WERI-Rb-1 (cell line): ENCODE results near the gene CDC42BPB.

ENCODE experiments used
- DNase-seq: peaks from one replicate; pipeline ENCODE4 v3.0.0-alpha.2; 2020
- H3K27ac ChIP-seq: fragments of 250-450 bp; sonication (Bioruptor Pico); 2 replicates; pipeline ENCODE4 v1.5.1; 2020; ENCODE audit warnings: mild to moderate bottlenecking, moderate library complexity
- H3K27me3 ChIP-seq: fragments of 250-450 bp; sonication (Bioruptor Pico); 2 replicates; pipeline ENCODE4 v1.5.1; 2021; ENCODE audit warnings: mild to moderate bottlenecking, low read depth, moderate library complexity; ENCODE audit not compliant: insufficient read depth, severe bottlenecking
- H3K36me3 ChIP-seq: fragments of 250-450 bp; sonication (Bioruptor Pico); 2 replicates; pipeline ENCODE4 v1.5.1; 2020; ENCODE audit warnings: mild to moderate bottlenecking, moderate library complexity
- H3K4me3 ChIP-seq: 2 replicates; pipeline ENCODE4 v1.5.1; 2011; ENCODE audit warnings: low read depth, mild to moderate bottlenecking, control low read depth, low read length
- H3K9me3 ChIP-seq: fragments of 250-450 bp; sonication (Bioruptor Pico); 2 replicates; pipeline ENCODE4 v1.5.1; 2021; ENCODE audit warnings: mild to moderate bottlenecking, moderate library complexity; ENCODE audit not compliant: severe bottlenecking
- CTCF ChIP-seq: IDR thresholded peaks from 2 replicates; pipeline ENCODE4 v1.5.1; 2011; ENCODE audit warnings: low read depth, mild to moderate bottlenecking, control low read depth, inconsistent platforms, low read length

Gene CDC42BPB

GRCh38 chr14:103030741-103031565, 26.4 kb downstream of the CDC42BPB start:
- H3K27me3 ChIP-seq: no peaks in the 10 kb centered on the region
- no peak for TF ChIP-seq CTCF
- no peak overlapping the region for H3K4me3 ChIP-seq
- peaks cover 2% of the 10 kb centered on the region for H3K9me3 ChIP-seq
- no peaks in the 10 kb centered on the region; the same call in 1 of the 2 replicates for H3K36me3 ChIP-seq
- H3K27ac ChIP-seq: no peak overlapping the region
- DNase-seq: no peak

GRCh38 chr14:103029936-103030335, 27.4 kb downstream of the CDC42BPB start:
- no peak for TF ChIP-seq CTCF
- no peak overlapping the region for H3K4me3 ChIP-seq
- H3K9me3 ChIP-seq: peaks cover 5% of the 10 kb centered on the region
- H3K27me3 ChIP-seq: no peaks in the 10 kb centered on the region
- DNase-seq: no peak
- H3K36me3 ChIP-seq: no peaks in the 10 kb centered on the region; the same call in 1 of the 2 replicates
- H3K27ac ChIP-seq: no peak overlapping the region

- TF ChIP-seq CTCF: no peak
- DNase-seq: no peak
- no peaks in the 10 kb centered on the region for H3K27me3 ChIP-seq
- H3K36me3 ChIP-seq: no peaks in the 10 kb centered on the region; the same call in 1 of the 2 replicates
- H3K4me3 ChIP-seq: no peak overlapping the region
- peaks cover 5% of the 10 kb centered on the region for H3K9me3 ChIP-seq
- no peak overlapping the region for H3K27ac ChIP-seq
Measured at GRCh38 chr14:103028772-103029171, 28.6 kb downstream of the CDC42BPB start.

GRCh38 chr14:103028161-103028767, 29.1 kb downstream of the CDC42BPB start:
- Histone ChIP-seq H3K36me3 (no peaks in the 10 kb centered on the region; the same call in 1 of the 2 replicates), H3K27me3 (no peaks in the 10 kb centered on the region), H3K4me3 (no peak overlapping the region), H3K27ac (no peak overlapping the region), H3K9me3 (peaks cover 5% of the 10 kb centered on the region)
- no peak for DNase-seq
- no peak for TF ChIP-seq CTCF

GRCh38 chr14:103027451-103027850, 29.9 kb downstream of the CDC42BPB start:
- Histone ChIP-seq H3K27me3 (no peaks in the 10 kb centered on the region), H3K36me3 (no peaks in the 10 kb centered on the region; the same call in 1 of the 2 replicates), H3K27ac (no peak overlapping the region), H3K4me3 (no peak overlapping the region), H3K9me3 (peaks cover 5% of the 10 kb centered on the region)
- DNase-seq: no peak
- no peak for TF ChIP-seq CTCF
